GM19099 (cell line): ENCODE results near the gene PIAS2.

ENCODE experiments used
- POLR2A ChIP-seq: IDR thresholded peaks from 3 replicates; pipeline ENCODE4 v1.6.1; 2011; ENCODE audit warnings: low read depth; ENCODE audit not compliant: insufficient read length; ENCODE audit errors: extremely low read depth

Gene PIAS2

DNA sequence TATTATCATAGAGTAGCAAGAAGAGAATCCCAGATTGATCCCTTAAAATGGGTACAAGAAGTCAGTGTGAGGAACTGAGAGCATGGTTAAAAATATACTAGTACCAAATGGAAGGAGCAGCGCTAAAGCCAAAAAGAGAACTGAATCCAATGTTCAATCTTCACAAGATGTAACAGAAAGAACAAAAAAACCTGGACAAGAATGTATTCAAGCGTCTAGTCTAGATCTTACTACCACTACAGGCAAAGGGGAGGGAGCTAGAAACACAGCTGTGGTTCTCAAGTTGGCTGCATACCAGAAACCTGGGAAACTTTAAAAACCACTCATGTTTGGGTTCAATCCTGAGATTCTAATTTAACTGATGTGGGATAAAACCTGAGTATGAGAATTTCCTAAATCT, 57.5 kb downstream of the PIAS2 start:
- TF ChIP-seq POLR2A, result no peak

DNA sequence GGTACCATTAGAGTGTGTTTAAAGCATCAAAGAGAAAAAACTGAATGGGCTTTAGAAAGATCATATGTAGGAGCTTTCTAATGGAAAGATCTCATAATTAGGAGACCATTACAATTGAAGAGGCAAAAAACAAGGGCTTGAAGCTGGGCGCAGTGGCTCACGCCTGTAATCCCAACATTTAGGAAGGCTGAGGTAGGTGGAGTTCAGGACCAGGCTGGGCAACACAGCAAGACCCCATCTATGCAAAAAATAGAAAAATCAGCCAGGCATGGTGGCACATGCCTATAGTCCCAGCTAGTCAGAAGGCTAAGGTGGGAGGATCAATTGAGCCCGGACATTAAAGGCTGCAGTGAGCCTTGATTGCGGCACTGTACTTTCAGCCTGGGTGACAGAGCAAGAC, 59.0 kb downstream of the PIAS2 start:
- TF ChIP-seq POLR2A, result no peak

DNA sequence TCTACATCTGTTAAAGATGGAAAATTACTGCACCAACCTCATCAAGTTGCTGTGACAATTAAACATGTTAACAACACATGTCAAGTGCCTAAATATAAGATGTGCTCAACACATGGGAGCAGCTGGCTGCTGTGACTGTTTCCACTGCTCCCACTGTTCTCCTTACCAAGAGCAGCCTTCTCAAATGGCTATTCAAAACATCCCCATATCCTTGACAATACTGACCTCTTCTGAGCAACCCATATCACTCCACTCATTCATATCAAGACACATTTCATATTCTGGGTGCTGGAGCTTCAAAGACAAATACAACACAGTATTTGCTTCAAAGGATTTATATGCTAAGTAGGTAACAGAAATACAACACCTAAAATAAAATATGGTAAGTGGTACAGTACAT, 60.3 kb downstream of the PIAS2 start:
- no peak for TF ChIP-seq POLR2A

DNA sequence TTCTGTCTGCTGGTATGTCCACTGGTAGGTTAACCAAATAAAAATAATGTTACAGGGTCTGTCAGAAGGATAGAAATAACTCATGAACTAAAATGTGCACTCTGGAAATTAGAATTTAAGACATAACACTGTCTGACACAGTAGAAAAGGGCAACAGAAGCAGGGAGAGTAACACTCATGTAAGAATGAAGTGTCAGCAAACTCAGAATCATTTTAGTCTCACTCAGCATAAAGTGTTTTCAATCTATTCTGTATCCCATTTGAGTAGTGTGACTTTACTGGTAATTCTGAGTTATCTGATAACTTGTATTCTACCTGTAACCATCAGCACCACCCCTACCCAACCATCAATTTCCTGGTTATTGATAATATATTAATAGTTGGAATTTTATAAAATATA, 68.3 kb downstream of the PIAS2 start:
- no peak for TF ChIP-seq POLR2A

DNA sequence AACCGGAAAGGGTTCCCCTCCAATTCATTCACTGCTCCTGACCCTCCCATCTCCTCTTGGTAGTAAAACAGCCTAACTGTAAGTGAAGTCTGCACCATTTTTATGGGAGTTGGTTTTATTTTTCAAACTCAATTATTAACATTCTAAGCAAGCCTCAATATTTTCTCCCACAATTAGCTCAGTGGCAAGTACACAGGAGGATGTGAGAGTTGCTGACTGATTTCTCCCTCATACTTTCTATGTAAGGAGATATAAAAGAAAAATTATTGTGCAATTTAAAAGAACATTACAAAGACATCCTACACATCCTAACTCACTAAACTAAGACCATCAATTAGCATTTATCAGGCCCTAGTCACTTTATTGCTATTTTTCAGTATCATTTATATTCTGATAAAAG, 73.9 kb downstream of the PIAS2 start:
- no peak for TF ChIP-seq POLR2A

DNA sequence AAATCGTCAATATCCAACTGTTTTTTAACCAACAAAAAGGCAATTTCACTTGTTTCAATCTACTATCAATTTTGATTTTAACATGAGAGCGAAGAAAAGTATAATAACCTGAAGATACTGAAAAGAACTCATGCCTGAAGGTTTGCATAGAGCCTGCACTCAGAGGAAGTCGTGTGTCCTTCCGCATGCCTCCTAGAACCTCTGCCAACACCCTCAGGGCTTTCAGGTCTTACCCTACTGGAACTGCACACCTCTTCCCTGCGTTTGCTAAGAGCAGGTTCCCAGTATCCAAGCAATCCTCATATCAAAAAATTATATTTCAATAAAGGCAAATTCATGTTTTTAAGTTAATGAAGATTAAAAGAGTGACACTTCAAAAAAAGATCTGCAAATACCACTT, 74.7 kb downstream of the PIAS2 start:
- TF ChIP-seq POLR2A, result no peak

DNA sequence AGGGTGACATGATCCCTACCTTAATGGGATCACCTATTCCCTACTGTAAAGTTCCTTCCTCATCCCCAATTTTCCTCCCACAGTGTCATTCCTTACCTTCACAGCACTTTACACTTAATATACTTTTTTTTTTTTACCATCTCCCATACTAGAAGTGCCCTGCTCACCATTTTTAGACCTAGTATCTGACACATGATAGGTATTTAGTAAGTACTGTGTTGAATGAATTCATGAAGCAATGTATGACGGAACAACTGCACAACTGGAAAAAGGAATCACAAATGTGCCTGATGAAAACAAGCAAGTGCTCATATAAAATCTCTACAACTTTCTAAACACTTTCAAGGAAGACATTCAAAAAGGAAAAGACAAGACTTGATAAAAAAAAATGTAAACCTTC, 83.4 kb downstream of the PIAS2 start:
- no peak for TF ChIP-seq POLR2A

DNA sequence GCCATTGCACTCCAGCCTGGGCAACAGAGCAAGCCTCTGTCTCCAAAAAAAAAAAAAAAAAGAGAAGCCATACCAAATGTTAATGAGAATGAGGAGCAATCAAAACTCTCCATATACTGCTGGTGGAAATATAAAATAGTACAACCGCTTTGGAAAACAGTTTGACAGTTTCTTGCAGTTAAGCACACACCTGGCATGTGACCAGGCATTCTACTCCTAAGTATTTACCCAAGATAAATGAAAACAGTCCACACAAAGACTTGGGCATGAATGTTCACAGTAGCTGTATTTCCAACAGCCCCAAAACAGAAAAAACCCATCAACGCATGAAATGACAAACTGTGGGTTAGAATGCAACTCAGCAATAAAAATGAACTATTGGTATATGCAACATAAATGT, 84.5 kb downstream of the PIAS2 start:
- TF ChIP-seq POLR2A, result no peak

DNA sequence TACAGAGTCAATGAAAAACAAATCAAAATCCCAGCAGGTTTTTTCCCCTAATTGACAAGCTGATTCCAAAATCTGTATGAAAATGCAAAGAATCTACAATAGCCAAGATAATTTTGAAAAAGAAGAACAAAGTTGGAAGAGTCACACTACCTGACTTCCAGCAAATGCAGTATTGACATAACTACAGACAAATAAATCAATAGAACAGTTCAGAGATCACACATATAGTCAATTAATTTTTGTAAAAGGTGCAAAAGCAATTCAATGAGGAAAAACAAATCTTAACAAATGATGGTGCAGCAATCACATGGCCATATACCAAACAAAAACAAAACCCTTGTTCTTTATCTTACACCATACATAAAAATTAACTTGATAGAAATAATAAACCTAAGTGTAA, 85.9 kb downstream of the PIAS2 start:
- no peak for TF ChIP-seq POLR2A

DNA sequence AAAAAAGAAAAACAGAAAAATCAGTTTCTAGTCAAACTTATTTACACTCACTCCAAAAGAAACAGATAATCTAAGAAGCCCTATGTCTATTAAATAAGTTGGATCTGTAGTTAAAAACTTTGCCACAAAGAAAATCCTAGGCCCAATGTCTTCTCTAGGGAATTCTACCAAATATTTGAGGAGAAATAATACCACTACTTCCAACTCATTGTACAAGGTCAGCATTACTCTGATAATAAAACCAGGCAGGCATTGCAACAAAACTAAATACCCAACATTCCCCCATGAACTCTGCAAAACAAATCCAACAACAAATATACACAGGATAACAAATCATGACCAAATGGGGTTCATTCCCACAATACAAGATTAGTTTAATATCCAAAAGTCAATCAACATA, 86.7 kb downstream of the PIAS2 start:
- TF ChIP-seq POLR2A, result no peak

DNA sequence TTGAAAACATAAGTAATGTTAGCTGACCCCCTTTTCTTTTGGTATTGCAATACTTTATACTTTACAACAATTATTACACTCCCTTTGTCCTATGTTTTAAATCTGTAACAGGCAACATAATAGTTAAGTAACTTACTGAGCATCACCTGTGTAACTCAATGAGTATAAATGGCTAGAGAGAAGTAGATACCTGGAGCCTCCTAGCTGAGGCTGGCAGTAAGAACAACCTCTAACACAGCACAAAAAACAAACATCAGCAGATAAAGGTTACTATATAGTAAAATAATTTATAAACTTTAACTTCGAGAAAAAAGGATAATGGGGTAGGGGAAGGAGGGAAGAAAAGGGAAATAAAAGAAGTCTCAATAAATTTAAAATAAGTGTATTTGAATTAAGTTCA, 87.4 kb downstream of the PIAS2 start:
- no peak for TF ChIP-seq POLR2A

DNA sequence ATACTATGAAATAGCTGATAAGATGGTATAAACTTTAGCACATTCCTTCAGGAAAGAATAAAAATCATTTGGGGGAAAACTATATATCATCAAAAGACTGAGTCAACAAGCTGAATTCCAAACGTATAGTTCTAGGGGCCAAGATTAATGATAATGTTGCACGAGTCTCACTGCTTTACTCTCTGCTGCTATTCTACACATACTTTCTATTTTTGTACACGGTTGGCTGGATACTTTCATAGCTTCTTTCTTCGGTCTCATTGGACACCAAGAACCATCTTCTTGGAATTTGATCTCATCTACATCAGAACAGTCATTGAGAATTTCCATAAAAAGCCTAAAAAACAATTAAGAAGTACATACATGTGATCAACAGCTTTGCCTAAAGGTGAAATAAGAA, 87.8 kb downstream of the PIAS2 start:
- TF ChIP-seq POLR2A, result no peak

DNA sequence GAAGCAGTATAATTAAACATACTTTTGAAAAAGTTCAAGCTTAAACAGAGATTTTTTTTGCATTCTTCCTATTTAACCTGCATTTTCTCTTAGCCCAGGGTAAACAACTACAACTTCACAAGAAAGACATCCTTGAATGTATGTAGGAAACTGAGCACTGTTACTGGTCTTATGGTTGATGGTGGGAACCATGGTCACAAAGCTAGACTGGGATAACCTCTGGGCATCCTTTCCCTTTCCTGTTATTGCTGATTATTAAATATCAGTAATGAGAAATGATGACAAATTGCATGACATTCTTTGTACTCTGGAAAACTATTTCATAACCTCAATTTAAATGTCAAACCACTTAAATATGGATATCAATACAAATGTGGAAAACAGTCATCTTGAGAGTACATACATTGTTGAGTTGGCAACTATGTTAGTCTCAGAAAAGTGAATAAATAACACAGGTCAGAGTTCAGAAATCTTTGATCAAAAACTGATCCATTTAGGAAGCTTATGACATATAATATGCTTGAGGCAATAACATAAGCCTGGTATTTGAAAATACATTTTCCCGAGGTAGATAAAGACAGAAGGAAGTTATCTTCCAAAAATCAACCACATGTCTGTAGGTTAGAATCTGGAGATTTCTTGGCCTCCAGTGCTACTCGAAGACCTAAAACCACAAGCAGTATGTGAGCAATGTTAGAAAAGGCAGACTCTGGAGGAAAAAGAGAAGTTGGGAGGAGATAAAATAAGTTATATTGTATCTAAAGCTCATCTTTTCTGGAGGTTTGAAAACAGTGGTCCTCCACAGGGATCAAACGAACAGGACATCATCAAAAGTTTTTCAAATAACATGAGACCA, 95.2 kb downstream of the PIAS2 start:
- TF ChIP-seq POLR2A, result no peak

DNA sequence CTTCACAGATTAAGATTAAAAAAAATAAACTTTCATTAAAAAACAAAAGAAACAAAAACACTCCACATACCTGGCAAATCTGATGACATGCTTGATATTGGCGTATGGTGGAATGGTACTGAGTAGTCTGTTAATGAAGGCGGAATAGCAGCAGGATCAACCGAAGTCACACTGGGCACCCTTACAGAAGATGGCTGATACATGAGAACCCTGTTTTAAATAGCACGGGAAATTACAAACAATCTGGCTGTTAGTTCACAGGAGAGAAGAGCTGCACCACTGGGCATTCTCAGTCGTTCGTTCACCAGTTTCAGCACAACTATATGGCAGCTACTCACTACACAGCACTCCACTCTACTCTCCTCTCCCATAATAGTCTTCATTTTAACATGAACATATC, 96.4 kb downstream of the PIAS2 start:
- TF ChIP-seq POLR2A, result no peak

DNA sequence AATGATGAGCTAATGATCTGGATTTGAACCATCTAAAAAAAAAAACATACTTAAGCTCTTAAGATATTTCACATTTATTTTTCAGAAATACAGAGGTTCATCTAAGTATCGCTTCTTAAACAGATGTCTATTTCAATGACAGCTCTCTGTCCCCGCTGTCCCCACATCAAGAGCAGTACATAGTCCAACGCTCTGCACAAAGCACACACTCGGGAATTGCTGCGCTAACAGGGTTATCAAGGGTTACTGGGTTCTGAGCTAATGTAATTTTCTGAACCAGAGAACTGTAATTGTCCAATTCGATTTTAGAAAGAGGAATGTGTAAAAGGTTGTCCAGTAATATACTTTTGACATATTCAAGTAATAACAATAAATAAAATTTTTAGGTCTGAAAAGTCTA, 101.6 kb downstream of the PIAS2 start:
- TF ChIP-seq POLR2A, result no peak

DNA sequence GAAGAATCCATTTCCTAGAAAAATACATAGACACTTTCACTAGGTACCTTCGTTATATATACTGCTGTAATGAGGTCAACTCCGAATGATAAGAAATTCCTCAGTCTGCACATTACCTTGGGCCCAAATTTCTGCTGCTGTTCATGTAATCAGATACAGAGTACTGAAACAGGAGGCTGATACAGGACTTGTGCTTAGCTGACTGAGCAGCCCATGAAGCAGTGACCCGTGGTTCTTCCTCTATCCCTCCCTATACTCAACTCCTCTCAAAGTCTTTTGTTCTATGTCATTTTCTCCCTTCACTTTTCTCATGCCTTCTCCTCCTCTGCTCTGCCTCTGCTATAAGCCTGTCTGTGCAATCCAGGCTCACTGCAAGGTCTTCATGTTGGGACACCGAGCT, 102.9 kb downstream of the PIAS2 start:
- no peak for TF ChIP-seq POLR2A

DNA sequence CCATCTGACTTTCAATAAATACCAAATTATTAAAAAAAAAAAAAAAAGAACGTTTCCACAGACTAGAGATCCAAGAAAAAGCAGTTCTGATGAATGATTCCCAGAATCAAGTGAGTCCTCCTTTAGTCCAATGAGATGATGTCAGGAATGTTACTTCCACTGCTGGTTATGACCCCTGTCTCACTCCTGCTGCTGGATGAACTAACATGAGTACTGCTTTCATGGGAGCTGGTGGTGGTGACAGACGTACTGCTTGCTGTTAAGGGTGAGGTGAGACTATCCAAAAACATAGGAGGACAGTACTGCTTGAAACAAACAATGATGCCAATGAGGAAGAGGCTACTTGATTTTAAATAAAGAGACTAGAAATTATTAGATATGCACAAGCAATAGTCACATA, 105.0 kb downstream of the PIAS2 start:
- no peak for TF ChIP-seq POLR2A
